Effector memory CD4-positive, alpha-beta T cell (primary cell): ENCODE results near the gene GAK.

ENCODE experiments used
- DNase-seq, 3 donors: peaks; one replicate each; pipeline ENCODE4 v3.0.0-alpha.2; 2020
- H3K27ac ChIP-seq: 2 replicates; pipeline ENCODE4 v1.7.0; 2013; ENCODE audit warnings: mild to moderate bottlenecking, low read length, moderate library complexity; ENCODE audit not compliant: insufficient read depth, poor library complexity, severe bottlenecking
- H3K27me3 ChIP-seq: replicated peaks from 2 replicates; pipeline ENCODE4 v1.7.0; 2013; ENCODE audit warnings: mild to moderate bottlenecking, low read length; ENCODE audit not compliant: insufficient read depth, control insufficient read depth, poor library complexity, severe bottlenecking
- H3K36me3 ChIP-seq: 2 replicates; pipeline ENCODE4 v1.7.0; 2013; ENCODE audit warnings: mild to moderate bottlenecking, low read length, moderate library complexity; ENCODE audit not compliant: control insufficient read depth, insufficient read depth
- H3K4me1 ChIP-seq: 2 replicates; pipeline ENCODE4 v1.7.0; 2013; ENCODE audit warnings: low read length, mild to moderate bottlenecking; ENCODE audit not compliant: control insufficient read depth, insufficient read depth, poor library complexity, severe bottlenecking
- H3K4me3 ChIP-seq: 2 replicates; pipeline ENCODE4 v1.7.0; 2013; ENCODE audit warnings: low read length, low read depth, mild to moderate bottlenecking; ENCODE audit not compliant: insufficient read depth, poor library complexity, severe bottlenecking
- H3K9me3 ChIP-seq: 2 replicates; pipeline ENCODE4 v1.7.0; 2013; ENCODE audit warnings: mild to moderate bottlenecking, low read length, moderate library complexity; ENCODE audit not compliant: control insufficient read depth

GAK gene

GRCh38 chr4:836003-836511, 96.1 kb downstream of the GAK start:
- H3K9me3 ChIP-seq, result no peaks in the 10 kb centered on the region
- H3K27ac ChIP-seq, result no peak overlapping the region
- no peak for DNase-seq
- no peaks in the 10 kb centered on the region for H3K4me1 ChIP-seq
- no peaks in the 10 kb centered on the region for H3K36me3 ChIP-seq
- no peak overlapping the region for H3K4me3 ChIP-seq
- no peaks in the 10 kb centered on the region for H3K27me3 ChIP-seq

- Histone ChIP-seq H3K9me3 (no peaks in the 10 kb centered on the region), H3K4me3 (no peak overlapping the region), H3K27me3 (no peaks in the 10 kb centered on the region), H3K4me1 (no peaks in the 10 kb centered on the region), H3K27ac (no peak overlapping the region), H3K36me3 (no peaks in the 10 kb centered on the region)
- no peak for DNase-seq
Measured at GRCh38 chr4:835148-836002, 96.7 kb downstream of the GAK start.

GRCh38 chr4:834368-835147, 97.6 kb downstream of the GAK start:
- H3K9me3 ChIP-seq, result no peaks in the 10 kb centered on the region
- DNase-seq, result no peak
- no peaks in the 10 kb centered on the region for H3K36me3 ChIP-seq
- H3K27ac ChIP-seq, result no peak overlapping the region
- no peaks in the 10 kb centered on the region for H3K27me3 ChIP-seq
- H3K4me3 ChIP-seq, result no peak overlapping the region
- no peaks in the 10 kb centered on the region for H3K4me1 ChIP-seq

- no peak overlapping the region for H3K4me3 ChIP-seq
- no peaks in the 10 kb centered on the region for H3K36me3 ChIP-seq
- H3K27ac ChIP-seq, result no peak overlapping the region
- no peaks in the 10 kb centered on the region for H3K27me3 ChIP-seq
- no peaks in the 10 kb centered on the region for H3K9me3 ChIP-seq
- no peaks in the 10 kb centered on the region for H3K4me1 ChIP-seq
- no peak for DNase-seq
Measured at GRCh38 chr4:833731-834367, 98.3 kb downstream of the GAK start.

- no peak overlapping the region for H3K27ac ChIP-seq
- no peak for DNase-seq
- H3K9me3 ChIP-seq, result no peaks in the 10 kb centered on the region
- no peaks in the 10 kb centered on the region for H3K36me3 ChIP-seq
- H3K27me3 ChIP-seq, result no peaks in the 10 kb centered on the region
- H3K4me1 ChIP-seq, result no peaks in the 10 kb centered on the region
- no peak overlapping the region for H3K4me3 ChIP-seq
Measured at GRCh38 chr4:833156-833555, 99.0 kb downstream of the GAK start.

GRCh38 chr4:832536-832935, 99.6 kb downstream of the GAK start:
- Histone ChIP-seq H3K36me3 (no peaks in the 10 kb centered on the region), H3K27ac (no peak overlapping the region), H3K9me3 (no peaks in the 10 kb centered on the region), H3K4me1 (no peaks in the 10 kb centered on the region), H3K27me3 (peaks cover 5% of the 10 kb centered on the region), H3K4me3 (no peak overlapping the region)
- DNase-seq, result no peak

- no peaks in the 10 kb centered on the region for H3K9me3 ChIP-seq
- H3K27me3 ChIP-seq, result peaks cover 6% of the 10 kb centered on the region
- no peaks in the 10 kb centered on the region for H3K36me3 ChIP-seq
- H3K4me3 ChIP-seq, result no peak overlapping the region
- no peak for DNase-seq
- H3K27ac ChIP-seq, result no peak overlapping the region
- no peaks in the 10 kb centered on the region for H3K4me1 ChIP-seq
Measured at GRCh38 chr4:832108-832507, 100.0 kb downstream of the GAK start.

GRCh38 chr4:831483-831805, 100.7 kb downstream of the GAK start:
- H3K36me3 ChIP-seq, result no peaks in the 10 kb centered on the region
- peaks cover 5% of the 10 kb centered on the region for H3K4me1 ChIP-seq
- H3K9me3 ChIP-seq, result no peaks in the 10 kb centered on the region
- H3K4me3 ChIP-seq, result no peak overlapping the region
- no peak overlapping the region for H3K27ac ChIP-seq
- no peak for DNase-seq
- peaks cover 6% of the 10 kb centered on the region for H3K27me3 ChIP-seq

GRCh38 chr4:830601-831482, 101.3 kb downstream of the GAK start:
- no peaks in the 10 kb centered on the region for H3K9me3 ChIP-seq

More at GRCh38 chr4:830601-831482, 101.3 kb downstream of the GAK start:
- Histone ChIP-seq H3K4me1 (peaks cover 5% of the 10 kb centered on the region), H3K27ac (no peak overlapping the region), H3K4me3 (no peak overlapping the region), H3K36me3 (no peaks in the 10 kb centered on the region), H3K27me3 (peaks cover 6% of the 10 kb centered on the region)
- no peak for DNase-seq
